SKM-1 (cell line): ENCODE results near the gene MGLL.
"Not testable (repeated sequence)": the region's sequence is repeated elsewhere in the genome, so short reads cannot be mapped to it uniquely, and the experiment has no call there.

ENCODE experiments used
- DNase-seq: peaks from one replicate; lab custom pipeline; 2025; ENCODE audit not compliant: unreplicated experiment; lab: John Stamatoyannopoulos, UW

MGLL gene

GRCh38 chr3:127711021-127711695 is 111.2 kb downstream of the MGLL start:
- no peak for DNase-seq

GRCh38 chr3:127710155-127710941 is 112.0 kb downstream of the MGLL start:
- no peak for DNase-seq

GRCh38 chr3:127709320-127710060 is 112.8 kb downstream of the MGLL start:
- DNase-seq: no peak

GRCh38 chr3:127708837-127709236 is 113.5 kb downstream of the MGLL start:
- no peak for DNase-seq

GRCh38 chr3:127707851-127708411 is 114.4 kb downstream of the MGLL start:
- no peak for DNase-seq

GRCh38 chr3:127706785-127707351 is 115.4 kb downstream of the MGLL start:
- no peak for DNase-seq

GRCh38 chr3:127706312-127706711 is 116.0 kb downstream of the MGLL start:
- DNase-seq: no peak

- not testable (repeated sequence) for DNase-seq
Observed at GRCh38 chr3:127704840-127705239, 117.5 kb downstream of the MGLL start.

GRCh38 chr3:127702151-127702578 is 120.2 kb downstream of the MGLL start:
- DNase-seq: no peak

GRCh38 chr3:127701280-127701911 is 120.9 kb downstream of the MGLL start:
- DNase-seq: no peak

GRCh38 chr3:127700406-127700805 is 121.9 kb downstream of the MGLL start:
- DNase-seq: no peak

- no peak for DNase-seq
Observed at GRCh38 chr3:127699416-127700300, 122.7 kb downstream of the MGLL start.

- no peak for DNase-seq
Observed at GRCh38 chr3:127698691-127699415, 123.5 kb downstream of the MGLL start.

- DNase-seq: no peak
Observed at GRCh38 chr3:127698286-127698685, 124.0 kb downstream of the MGLL start.

GRCh38 chr3:127697551-127698240 is 124.6 kb downstream of the MGLL start:
- peak; percentile 35 for DNase-seq

GRCh38 chr3:127694467-127695215 is 127.7 kb downstream of the MGLL start:
- no peak for DNase-seq

- DNase-seq: no peak
Observed at GRCh38 chr3:127693336-127693843, 128.9 kb downstream of the MGLL start.
